IMR-90 (cell line): ENCODE results near the gene MMAB.

Source experiments
- CEBPB ChIP-seq: IDR thresholded peaks from 2 replicates; pipeline ENCODE4 v1.6.1; 2012; ENCODE audit warnings: low read depth, low read length, improper control_type of control experiment
- CTCF ChIP-seq: conservative IDR thresholded peaks from 2 replicates; pipeline ENCODE4 v1.5.1; 2012; ENCODE audit warnings: mild to moderate bottlenecking, low read depth, low read length, improper control_type of control experiment
- POLR2A ChIP-seq: IDR thresholded peaks from 2 replicates; pipeline ENCODE4 v1.6.1; 2012; ENCODE audit warnings: mild to moderate bottlenecking, low read depth, low read length
- RCOR1 ChIP-seq: IDR thresholded peaks from 2 replicates; pipeline ENCODE4 v1.6.1; 2012; ENCODE audit warnings: mild to moderate bottlenecking, low read length, improper control_type of control experiment; ENCODE audit not compliant: insufficient replicate concordance
- RFX5 ChIP-seq: IDR thresholded peaks from 2 replicates; pipeline ENCODE4 v1.8.0; 2012; ENCODE audit warnings: low read depth, mild to moderate bottlenecking, low read length, moderate library complexity

GRCh38 chr12:109577311-109577710, 4.0 kb upstream of the MMAB start:
- TF ChIP-seq RCOR1: no peak
- TF ChIP-seq CTCF: no peak
- TF ChIP-seq POLR2A: no peak
- TF ChIP-seq CEBPB: no peak
- TF ChIP-seq RFX5: no peak
